HL-60/S4 treated with phorbol 12-myristate 13-acetate at 8.2 ng/mL for 4 days and 3 days (cell line): ENCODE results near the gene APOL5.

ENCODE experiments used
- in situ Hi-C: fragments of 300-500 bp; cut with MboI; formaldehyde crosslinking; loops from 2 replicates; pipeline ENCODE4 v1.15.0; 2022; ENCODE audit warnings: low sequenced_read_pairs

APOL5 gene

GRCh38 chr22:35739931-35740380 is 22.3 kb downstream of the APOL5 start:
- in situ Hi-C loops: no loop called here

GRCh38 chr22:35740616-35741015 is 22.9 kb downstream of the APOL5 start:
- in situ Hi-C loops: no loop called here

- in situ Hi-C loops: no loop called here
Measured at GRCh38 chr22:35742342-35743100, 24.8 kb downstream of the APOL5 start.

GRCh38 chr22:35743326-35743860 is 25.7 kb downstream of the APOL5 start:
- in situ Hi-C loops: no loop called here

- in situ Hi-C loops: no loop called here
Measured at GRCh38 chr22:35746248-35746647, 28.6 kb downstream of the APOL5 start.

GRCh38 chr22:35746946-35747703 is 29.5 kb downstream of the APOL5 start:
- in situ Hi-C loops: no loop called here

- in situ Hi-C loops: no loop called here
Measured at GRCh38 chr22:35749808-35750207, 32.1 kb downstream of the APOL5 start.

- in situ Hi-C loops: no loop called here
Measured at GRCh38 chr22:35752006-35752862, 34.6 kb downstream of the APOL5 start.

GRCh38 chr22:35752863-35753189 is 35.2 kb downstream of the APOL5 start:
- in situ Hi-C loops: no loop called here

GRCh38 chr22:35754761-35755160 is 37.1 kb downstream of the APOL5 start:
- in situ Hi-C loops: no loop called here

GRCh38 chr22:35756722-35757121 is 39.0 kb downstream of the APOL5 start:
- in situ Hi-C loops: no loop called here

GRCh38 chr22:35758394-35758793 is 40.7 kb downstream of the APOL5 start:
- in situ Hi-C loops: no loop called here

- in situ Hi-C loops: no loop called here
Measured at GRCh38 chr22:35761037-35761436, 43.4 kb downstream of the APOL5 start.

GRCh38 chr22:35766654-35767580 is 49.2 kb downstream of the APOL5 start:
- in situ Hi-C loops: no loop called here

- in situ Hi-C loops: no loop called here
Measured at GRCh38 chr22:35769974-35770373, 52.3 kb downstream of the APOL5 start.

GRCh38 chr22:35775339-35775738 is 57.7 kb downstream of the APOL5 start:
- in situ Hi-C loops: no loop called here

GRCh38 chr22:35777335-35777975 is 59.8 kb downstream of the APOL5 start:
- in situ Hi-C loops: no loop called here
